Coronary artery (tissue), 2 donors: ENCODE measurements around the gene USP17L26.
A peak's percentile ranks its signal among the peaks of the same experiment; 100 is the strongest.
"Not testable (repeated sequence)": the region's sequence is repeated elsewhere in the genome, so short reads cannot be mapped to it uniquely, and the experiment has no call there.

Experiments used
- DNase-seq: peaks from one replicate; pipeline ENCODE4 v3.0.0-alpha.2; 2017; ENCODE audit warnings: low spot score
- H3K27ac ChIP-seq, 2 donors: fragments of 200-600 bp; sonication (generic); one replicate each; pipeline ENCODE4 v1.5.1; 2016 to 2019
- H3K4me3 ChIP-seq: fragments of 200-600 bp; sonication (generic); 2 replicates; pipeline ENCODE4 v1.5.1; 2016; ENCODE audit warnings: mild to moderate bottlenecking, moderate library complexity
- CTCF ChIP-seq: fragments of 200-600 bp; sonication (generic); IDR thresholded peaks from one replicate; pipeline ENCODE4 v1.5.1; 2019; ENCODE audit warnings: antibody characterized with exemption

The USP17L26 gene

GRCh38 chr4:9334358-9334757 lies at the start of gene USP17L26:
Gene USP17L26, plus strand, starts transcription at chr4:9334658. Its CDS starts 0 bp downstream, at chr4:9334658.
- not testable (repeated sequence) for DNase-seq, H3K27ac ChIP-seq, H3K4me3 ChIP-seq

- H3K27ac ChIP-seq, DNase-seq, H3K4me3 ChIP-seq: not testable (repeated sequence)
Observed at GRCh38 chr4:9324191-9324590, 10.3 kb upstream of the USP17L26 start.

- not testable (repeated sequence) for DNase-seq, H3K4me3 ChIP-seq, H3K27ac ChIP-seq
Observed at GRCh38 chr4:9324865-9325264, 9.6 kb upstream of the USP17L26 start, which contains the start of gene USP17L24. Gene USP17L24, plus strand, starts transcription at chr4:9325165. Its CDS starts 0 bp downstream, at chr4:9325165.

- DNase-seq, H3K27ac ChIP-seq, H3K4me3 ChIP-seq: not testable (repeated sequence)
Observed at GRCh38 chr4:9329611-9330010, 4.8 kb upstream of the USP17L26 start, which contains the start of gene USP17L25. Gene USP17L25, plus strand, starts transcription at chr4:9329911. Its CDS starts 0 bp downstream, at chr4:9329911.

GRCh38 chr4:9339103-9339502 lies 4.6 kb downstream of the USP17L26 start, which contains the start of gene USP17L5:
Gene USP17L5, plus strand, starts transcription at chr4:9339403. Its CDS starts 0 bp downstream, at chr4:9339403.
- DNase-seq, H3K27ac ChIP-seq, H3K4me3 ChIP-seq: not testable (repeated sequence)

GRCh38 chr4:9343848-9344247 lies 9.4 kb downstream of the USP17L26 start, which contains the start of gene USP17L27:
Gene USP17L27, plus strand, starts transcription at chr4:9344148. Its CDS starts 0 bp downstream, at chr4:9344148.
- not testable (repeated sequence) for H3K27ac ChIP-seq, DNase-seq, H3K4me3 ChIP-seq

GRCh38 chr4:9348593-9348992 lies 14.1 kb downstream of the USP17L26 start, which contains the start of gene USP17L28:
Gene USP17L28, plus strand, starts transcription at chr4:9348893. Its CDS starts 0 bp downstream, at chr4:9348893.
- DNase-seq, H3K27ac ChIP-seq, H3K4me3 ChIP-seq: not testable (repeated sequence)

GRCh38 chr4:9350866-9351265 lies 16.4 kb downstream of the USP17L26 start:
- not testable (repeated sequence) for H3K27ac ChIP-seq, DNase-seq, H3K4me3 ChIP-seq

- not testable (repeated sequence) for H3K27ac ChIP-seq, DNase-seq, H3K4me3 ChIP-seq
Observed at GRCh38 chr4:9353338-9353737, 18.9 kb downstream of the USP17L26 start, which contains the start of gene USP17L29. Gene USP17L29, plus strand, starts transcription at chr4:9353638. Its CDS starts 0 bp downstream, at chr4:9353638.

GRCh38 chr4:9362829-9363228 lies 28.4 kb downstream of the USP17L26 start, which contains the start of gene USP17L30:
Gene USP17L30, plus strand, starts transcription at chr4:9363129. Its CDS starts 0 bp downstream, at chr4:9363129.
- H3K4me3 ChIP-seq, DNase-seq, H3K27ac ChIP-seq: not testable (repeated sequence)

- not testable (repeated sequence) for H3K4me3 ChIP-seq, H3K27ac ChIP-seq, DNase-seq
Observed at GRCh38 chr4:9379881-9380280, 45.4 kb downstream of the USP17L26 start.

GRCh38 chr4:9381012-9381534 lies 46.6 kb downstream of the USP17L26 start:
- DNase-seq, H3K27ac ChIP-seq: not testable (repeated sequence)
- peak overlapping the region; percentile 62 for H3K4me3 ChIP-seq

- Histone ChIP-seq H3K27ac (no peak overlapping the region), H3K4me3 (no peak overlapping the region)
- TF ChIP-seq CTCF = no peak
- DNase-seq = no peak
Observed at GRCh38 chr4:9384126-9384525, 49.7 kb downstream of the USP17L26 start.
